Testis (tissue), 2 donors: Measurements from ENCODE around the gene ABHD12B.

Experiments
- POLR2A ChIP-seq: fragments of 450-650 bp; IDR thresholded peaks from one replicate; pipeline ENCODE4 v1.6.1; 2017; ENCODE audit warnings: antibody characterized with exemption, mild to moderate bottlenecking, moderate library complexity
- TF ChIP-seq, protein P1 (sequence below), 3 experiments: fragments of 450-650 bp in 2 of 3; fragments of 200-600 bp in 1 of 3; sonication (generic) in 1 of 3; IDR thresholded peaks; one replicate each; pipeline ENCODE4 v1.5.1; 2016 to 2019; ENCODE audit warnings: antibody characterized with exemption in 3 of 3, mild to moderate bottlenecking in 2 of 3, moderate library complexity in 1 of 3

DNA sequence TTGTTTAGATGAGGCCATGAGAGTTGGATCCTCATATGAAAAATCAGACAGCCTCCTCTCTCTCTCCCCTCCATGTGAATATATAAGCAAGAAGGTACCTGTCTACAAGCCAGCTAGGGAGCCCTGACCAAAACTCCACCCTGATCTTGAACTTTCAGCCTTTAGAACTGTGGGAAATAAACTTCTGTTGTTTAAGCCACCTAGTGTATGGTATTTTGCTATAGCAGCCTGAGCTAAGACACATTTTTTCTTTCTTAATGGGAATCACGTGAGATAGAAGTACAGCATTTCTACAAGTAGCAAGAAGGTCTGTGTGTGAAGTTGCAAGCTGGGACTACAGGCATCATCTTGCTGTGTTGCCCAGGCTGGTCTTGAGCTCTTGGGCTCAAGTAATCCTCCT, 16.3 kb upstream of the ABHD12B start:
- no peak for TF ChIP-seq POLR2A
- TF ChIP-seq, protein P1, sequence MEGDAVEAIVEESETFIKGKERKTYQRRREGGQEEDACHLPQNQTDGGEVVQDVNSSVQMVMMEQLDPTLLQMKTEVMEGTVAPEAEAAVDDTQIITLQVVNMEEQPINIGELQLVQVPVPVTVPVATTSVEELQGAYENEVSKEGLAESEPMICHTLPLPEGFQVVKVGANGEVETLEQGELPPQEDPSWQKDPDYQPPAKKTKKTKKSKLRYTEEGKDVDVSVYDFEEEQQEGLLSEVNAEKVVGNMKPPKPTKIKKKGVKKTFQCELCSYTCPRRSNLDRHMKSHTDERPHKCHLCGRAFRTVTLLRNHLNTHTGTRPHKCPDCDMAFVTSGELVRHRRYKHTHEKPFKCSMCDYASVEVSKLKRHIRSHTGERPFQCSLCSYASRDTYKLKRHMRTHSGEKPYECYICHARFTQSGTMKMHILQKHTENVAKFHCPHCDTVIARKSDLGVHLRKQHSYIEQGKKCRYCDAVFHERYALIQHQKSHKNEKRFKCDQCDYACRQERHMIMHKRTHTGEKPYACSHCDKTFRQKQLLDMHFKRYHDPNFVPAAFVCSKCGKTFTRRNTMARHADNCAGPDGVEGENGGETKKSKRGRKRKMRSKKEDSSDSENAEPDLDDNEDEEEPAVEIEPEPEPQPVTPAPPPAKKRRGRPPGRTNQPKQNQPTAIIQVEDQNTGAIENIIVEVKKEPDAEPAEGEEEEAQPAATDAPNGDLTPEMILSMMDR (IDR thresholded peaks at IDR 0.05): no peak
